Nucleus accumbens (tissue), 56 donors: ENCODE results near the gene EPHB6.

Experiments
- DNase-seq, 56 donors: peaks; one replicate each; lab custom pipeline; 2025; lab: John Stamatoyannopoulos, UW

The EPHB6 gene

DNA sequence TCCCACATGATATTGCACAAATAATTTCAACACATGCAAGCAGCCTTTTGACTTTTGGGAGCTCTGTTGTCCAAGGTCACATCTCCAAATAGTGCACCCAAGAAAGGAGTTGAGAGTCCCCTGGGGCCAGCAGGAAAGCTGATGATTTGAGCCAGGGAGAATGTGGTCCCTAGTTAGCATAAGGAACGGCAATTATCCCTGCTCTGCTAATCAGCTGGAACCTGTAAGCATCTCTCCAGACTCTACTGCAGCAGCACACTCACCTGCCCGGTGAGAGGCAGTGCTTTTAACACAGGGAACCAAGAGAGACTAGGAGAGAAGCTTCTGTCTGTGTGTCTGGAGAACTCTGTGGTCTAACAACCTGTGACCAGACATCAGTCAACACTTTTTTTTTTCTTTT lies 61.6 kb downstream of the EPHB6 start:
- no peak for DNase-seq

DNA sequence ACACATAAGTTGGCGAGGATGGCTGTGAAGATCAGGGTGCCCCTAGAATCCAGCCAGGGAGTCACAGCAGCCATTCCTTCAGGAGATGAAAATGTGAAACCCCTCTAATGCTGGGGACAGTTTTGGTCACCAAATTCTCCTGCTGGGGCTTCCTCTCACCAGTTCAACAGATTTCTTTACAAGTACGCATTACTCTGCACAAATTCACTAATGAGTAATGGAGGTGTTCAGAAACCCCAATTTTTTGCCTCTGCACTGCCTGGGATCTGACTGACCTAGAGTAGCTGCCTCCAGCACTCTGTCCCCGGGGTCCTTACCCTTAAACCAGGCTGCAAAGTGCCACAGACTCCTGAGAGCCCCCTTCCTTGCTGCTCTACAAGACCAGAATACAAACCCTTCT lies 62.6 kb downstream of the EPHB6 start:
- no peak for DNase-seq

DNA sequence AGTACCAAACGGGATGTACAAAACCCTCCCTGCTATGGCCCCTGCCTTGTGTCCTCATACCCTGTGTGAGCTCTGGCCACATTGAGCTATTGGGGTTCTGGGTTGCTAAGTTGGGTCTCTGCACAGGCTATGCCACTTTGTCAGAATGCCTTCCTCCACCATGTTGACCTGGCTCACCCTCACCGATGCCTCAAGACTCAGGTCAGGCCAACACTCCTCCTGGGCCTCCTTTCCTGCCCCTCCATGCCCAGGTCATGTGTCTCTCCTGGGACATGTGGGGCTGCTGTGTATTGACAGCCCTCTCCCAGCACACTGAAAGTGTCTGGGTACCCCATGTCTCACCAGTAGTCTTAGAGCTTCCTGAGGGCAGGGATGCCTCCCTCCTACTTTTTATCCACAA lies 64.0 kb downstream of the EPHB6 start:
- no peak for DNase-seq

DNA sequence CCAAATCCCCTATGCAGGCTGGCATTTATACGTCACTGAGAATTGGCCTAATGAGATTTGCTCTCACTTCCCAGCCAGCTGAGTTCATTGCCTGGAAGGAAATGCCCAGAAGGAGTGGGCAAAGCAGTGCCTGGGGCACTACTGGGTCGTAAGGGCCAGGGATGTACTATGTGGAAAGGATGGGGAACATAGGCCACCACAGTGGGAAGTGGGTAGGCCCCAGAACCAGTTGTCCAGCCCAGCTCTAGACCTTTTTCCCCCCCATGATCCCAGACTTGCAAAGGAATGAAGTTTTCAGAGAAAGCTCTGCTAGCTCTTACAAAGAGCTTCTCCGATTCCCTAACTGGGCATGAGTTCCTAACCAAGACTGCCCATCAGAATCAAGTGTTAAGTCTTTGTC lies 64.8 kb downstream of the EPHB6 start:
- no peak for DNase-seq
